ENCODE results near the gene XRRA1. TPM values are rescaled to one million over a fixed set of nuclear protein-coding genes. Genes with fewer than 3 reads are reported as not detected.

XRRA1 gene
- total RNA-seq, 1 donor = 9.8 TPM

DNA sequence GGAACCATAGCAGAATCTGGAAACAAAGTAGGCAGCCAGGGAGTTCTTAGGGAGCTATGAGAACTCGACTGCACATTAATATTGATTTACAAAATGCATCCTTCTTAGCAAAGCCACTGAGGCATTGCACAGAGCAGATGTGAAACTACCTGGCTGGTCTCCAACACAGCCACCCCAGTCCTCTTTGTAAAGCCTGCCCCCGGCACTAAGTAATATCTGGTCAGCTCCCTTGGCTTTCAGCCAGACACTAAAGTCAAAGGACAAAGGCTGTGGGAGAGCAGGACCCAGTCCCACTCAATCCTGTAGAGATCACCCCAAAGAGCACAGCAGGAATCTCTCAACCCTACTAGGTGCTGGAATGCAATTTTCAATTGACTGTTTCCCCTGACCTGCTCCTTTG lies 12.8 kb downstream of the XRRA1 start:
- Histone ChIP-seq H4K20me1 (ENCODE audit: insufficient read depth, low read length) (no peaks in the 10 kb centered on the region), H3K4me2 (ENCODE audit: insufficient read depth, low read length) (no peak overlapping the region), H3K79me2 (ENCODE audit: insufficient read depth, low read length) (no peaks in the 10 kb centered on the region), H3K27me3 (ENCODE audit: insufficient read depth, low read length) (no peaks in the 10 kb centered on the region), H3K4me1 (ENCODE audit: insufficient read depth, low read length) (peaks cover 19% of the 10 kb centered on the region), H2AFZ (ENCODE audit: low read length) (no peak overlapping the region), H3K27ac (ENCODE audit: low read depth, low read length) (no peak overlapping the region), H3K36me3 (ENCODE audit: insufficient read depth, low read length) (peaks cover 37% of the 10 kb centered on the region), H3K4me3 (ENCODE audit: insufficient read depth, low read length) (no peak overlapping the region), H3K9me3 (ENCODE audit: low read depth, low read length) (no peaks in the 10 kb centered on the region)
- TF ChIP-seq, protein P1, sequence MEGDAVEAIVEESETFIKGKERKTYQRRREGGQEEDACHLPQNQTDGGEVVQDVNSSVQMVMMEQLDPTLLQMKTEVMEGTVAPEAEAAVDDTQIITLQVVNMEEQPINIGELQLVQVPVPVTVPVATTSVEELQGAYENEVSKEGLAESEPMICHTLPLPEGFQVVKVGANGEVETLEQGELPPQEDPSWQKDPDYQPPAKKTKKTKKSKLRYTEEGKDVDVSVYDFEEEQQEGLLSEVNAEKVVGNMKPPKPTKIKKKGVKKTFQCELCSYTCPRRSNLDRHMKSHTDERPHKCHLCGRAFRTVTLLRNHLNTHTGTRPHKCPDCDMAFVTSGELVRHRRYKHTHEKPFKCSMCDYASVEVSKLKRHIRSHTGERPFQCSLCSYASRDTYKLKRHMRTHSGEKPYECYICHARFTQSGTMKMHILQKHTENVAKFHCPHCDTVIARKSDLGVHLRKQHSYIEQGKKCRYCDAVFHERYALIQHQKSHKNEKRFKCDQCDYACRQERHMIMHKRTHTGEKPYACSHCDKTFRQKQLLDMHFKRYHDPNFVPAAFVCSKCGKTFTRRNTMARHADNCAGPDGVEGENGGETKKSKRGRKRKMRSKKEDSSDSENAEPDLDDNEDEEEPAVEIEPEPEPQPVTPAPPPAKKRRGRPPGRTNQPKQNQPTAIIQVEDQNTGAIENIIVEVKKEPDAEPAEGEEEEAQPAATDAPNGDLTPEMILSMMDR (IDR thresholded peaks at IDR 0.05; ENCODE audit: extremely low read depth, low read depth, low read length) = no peak
- no peak for DNase-seq (ENCODE audit: insufficient read length, low spot score, missing footprints)

DNA sequence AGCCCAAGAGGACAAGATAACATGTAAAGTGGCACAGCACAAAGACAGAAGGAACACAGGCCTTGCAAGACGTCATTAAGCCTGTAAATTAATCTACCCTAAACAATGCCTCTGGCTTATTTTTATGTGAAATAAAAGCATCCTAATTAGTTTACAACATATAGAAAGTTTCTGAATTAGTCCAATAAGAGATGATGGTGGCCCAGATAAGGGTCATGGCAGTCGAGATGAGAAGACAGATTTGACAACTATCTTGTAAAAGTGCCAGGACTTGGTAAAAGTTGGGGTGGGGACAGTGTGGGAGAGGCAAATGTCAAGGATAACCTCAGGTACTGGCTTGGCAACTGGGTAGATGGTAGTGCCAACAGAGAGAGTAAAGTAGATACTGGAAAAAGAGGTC lies 13.6 kb downstream of the XRRA1 start:
- Histone ChIP-seq H3K4me2 (ENCODE audit: insufficient read depth, low read length) (no peak overlapping the region), H2AFZ (ENCODE audit: low read length) (no peak overlapping the region), H3K27me3 (ENCODE audit: insufficient read depth, low read length) (no peaks in the 10 kb centered on the region), H4K20me1 (ENCODE audit: insufficient read depth, low read length) (no peaks in the 10 kb centered on the region), H3K4me1 (ENCODE audit: insufficient read depth, low read length) (peaks cover 19% of the 10 kb centered on the region), H3K27ac (ENCODE audit: low read depth, low read length) (no peak overlapping the region), H3K9me3 (ENCODE audit: low read depth, low read length) (no peaks in the 10 kb centered on the region), H3K36me3 (ENCODE audit: insufficient read depth, low read length) (peaks cover 31% of the 10 kb centered on the region), H3K4me3 (ENCODE audit: insufficient read depth, low read length) (no peak overlapping the region), H3K79me2 (ENCODE audit: insufficient read depth, low read length) (no peaks in the 10 kb centered on the region)
- TF ChIP-seq, protein P1 (IDR thresholded peaks at IDR 0.05; ENCODE audit: extremely low read depth, low read depth, low read length) = no peak
- no peak for DNase-seq (ENCODE audit: insufficient read length, low spot score, missing footprints)

DNA sequence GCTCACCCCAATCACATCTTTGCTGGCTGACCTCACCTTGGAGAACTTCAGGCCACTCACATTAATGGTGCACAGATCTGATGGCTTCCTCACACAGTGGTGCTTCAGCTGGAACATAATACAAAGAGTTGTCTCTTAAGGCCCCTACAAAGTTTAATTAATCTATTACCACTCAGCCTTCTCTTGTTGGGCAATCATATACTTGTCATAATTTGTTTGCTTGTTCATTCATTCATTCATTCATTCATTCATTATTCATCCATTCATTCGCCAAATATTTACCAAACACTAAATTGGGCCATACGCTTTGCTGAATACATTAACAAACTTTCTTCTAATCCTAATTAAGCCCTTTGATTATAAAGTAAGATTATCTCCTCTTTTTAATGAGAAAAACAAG lies 15.1 kb downstream of the XRRA1 start:
- Histone ChIP-seq H3K9me3 (ENCODE audit: low read depth, low read length) (no peaks in the 10 kb centered on the region), H3K79me2 (ENCODE audit: insufficient read depth, low read length) (no peaks in the 10 kb centered on the region), H3K27me3 (ENCODE audit: insufficient read depth, low read length) (no peaks in the 10 kb centered on the region), H3K4me3 (ENCODE audit: insufficient read depth, low read length) (no peak overlapping the region), H2AFZ (ENCODE audit: low read length) (no peak overlapping the region), H3K4me1 (ENCODE audit: insufficient read depth, low read length) (peaks cover 19% of the 10 kb centered on the region), H3K36me3 (ENCODE audit: insufficient read depth, low read length) (peaks cover 35% of the 10 kb centered on the region), H3K27ac (ENCODE audit: low read depth, low read length) (no peak overlapping the region), H3K4me2 (ENCODE audit: insufficient read depth, low read length) (no peak overlapping the region), H4K20me1 (ENCODE audit: insufficient read depth, low read length) (peaks cover 3% of the 10 kb centered on the region)
- TF ChIP-seq, protein P1 (IDR thresholded peaks at IDR 0.05; ENCODE audit: extremely low read depth, low read depth, low read length) = no peak
- DNase-seq (ENCODE audit: insufficient read length, low spot score, missing footprints) = no peak

DNA sequence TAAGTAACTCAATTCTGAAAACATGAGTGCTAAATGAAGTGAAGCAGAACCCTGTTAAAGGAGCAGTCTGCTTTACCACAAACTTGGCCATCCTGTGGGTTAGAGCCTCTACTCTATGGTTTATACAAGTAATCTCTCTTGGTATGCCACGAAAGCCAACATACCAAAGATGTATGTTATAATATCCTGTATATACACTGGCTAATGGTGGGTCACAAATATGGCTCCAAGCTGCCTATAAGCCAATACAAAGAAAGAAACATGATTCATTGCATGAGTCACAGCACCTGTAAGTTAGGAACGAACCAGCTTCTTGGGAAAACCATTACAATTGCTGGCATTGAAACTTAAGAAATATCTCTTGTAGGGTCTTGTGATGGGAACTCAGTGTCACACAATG lies 16.1 kb downstream of the XRRA1 start:
- TF ChIP-seq, protein P1 (IDR thresholded peaks at IDR 0.05; ENCODE audit: extremely low read depth, low read depth, low read length) = no peak
- no peaks in the 10 kb centered on the region for H3K79me2 ChIP-seq (ENCODE audit: insufficient read depth, low read length)
- DNase-seq (ENCODE audit: insufficient read length, low spot score, missing footprints) = no peak
- peaks cover 3% of the 10 kb centered on the region for H4K20me1 ChIP-seq (ENCODE audit: insufficient read depth, low read length)
- no peak overlapping the region for H3K4me2 ChIP-seq (ENCODE audit: insufficient read depth, low read length)
- H3K27me3 ChIP-seq (ENCODE audit: insufficient read depth, low read length) = no peaks in the 10 kb centered on the region
- no peak overlapping the region for H3K4me3 ChIP-seq (ENCODE audit: insufficient read depth, low read length)
- H3K4me1 ChIP-seq (ENCODE audit: insufficient read depth, low read length) = peaks cover 12% of the 10 kb centered on the region
- H3K36me3 ChIP-seq (ENCODE audit: insufficient read depth, low read length) = peaks cover 35% of the 10 kb centered on the region
- no peaks in the 10 kb centered on the region for H3K9me3 ChIP-seq (ENCODE audit: low read depth, low read length)
- H3K27ac ChIP-seq (ENCODE audit: low read depth, low read length) = peak overlapping the region; percentile 45
- no peak overlapping the region for H2AFZ ChIP-seq (ENCODE audit: low read length)
